Measurements from ENCODE around the gene ATP12A. TPM values are rescaled to one million over a fixed set of nuclear protein-coding genes. Genes with fewer than 3 reads are reported as not detected.

ATP12A gene
- total and polyA plus RNA-seq, 2 of the 8 experiments (the other 6 are each of a cell fraction or from before 2014, with no cell fraction given) = 0.80 to 1.3 TPM

DNA sequence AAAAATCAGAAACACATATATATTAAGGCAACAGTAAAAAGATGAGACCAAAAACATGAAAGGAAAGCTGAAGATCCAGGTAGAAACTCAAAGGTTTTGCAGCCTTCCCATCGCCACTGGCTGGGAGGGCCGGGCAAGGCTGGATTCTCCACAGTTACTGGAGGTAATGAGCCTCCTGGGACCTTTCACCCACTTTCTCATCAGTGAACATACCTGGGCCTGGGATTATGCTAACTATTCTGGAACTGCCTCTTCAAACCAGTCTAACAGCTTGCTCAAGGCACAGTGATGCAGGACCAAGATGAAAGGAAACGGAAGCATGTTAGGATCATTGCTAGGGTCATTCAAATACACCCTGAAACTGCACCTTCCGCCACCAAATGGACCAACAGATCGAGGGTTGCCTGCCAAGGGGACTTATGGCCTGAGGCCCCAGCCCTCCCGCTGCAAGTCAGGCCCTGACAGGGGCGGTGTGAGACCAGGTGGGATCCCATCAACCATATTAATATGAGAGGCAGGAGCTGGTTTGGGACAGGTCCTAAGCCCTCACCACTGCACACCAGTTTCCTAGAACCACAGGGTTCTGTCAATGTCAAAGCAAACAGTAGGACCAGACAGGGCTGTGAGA is 28.4 kb upstream of the ATP12A start:
- H2BK20ac ChIP-seq (ENCODE audit: low read length) = no peak overlapping the region
- H3K14ac ChIP-seq (ENCODE audit: insufficient read length) = no peak overlapping the region
- no peaks in the 10 kb centered on the region for H3K9me3 ChIP-seq (ENCODE audit: insufficient read depth in 2 of 2, low read depth in 1 of 2, low read length in 1 of 2)
- no peak overlapping the region for H4K91ac ChIP-seq (replicated peaks; ENCODE audit: insufficient read length, low read length)
- no peak overlapping the region for H3K4ac ChIP-seq (replicated peaks; ENCODE audit: insufficient read length, low read depth, low read length)
- DNase-seq (ENCODE audit: low read depth in 1 of 2, low spot score in 2 of 2) = no peak
- no peak overlapping the region for H2BK15ac ChIP-seq (ENCODE audit: low read length)
- H3K4me2 ChIP-seq (ENCODE audit: insufficient read depth in 1 of 2, low read depth in 2 of 2, low read length in 2 of 2) = no peak overlapping the region
- H3K27ac ChIP-seq (ENCODE audit: low read depth, low read length) = no peak overlapping the region
- FAIRE-seq = no peak
- H3K79me1 ChIP-seq (ENCODE audit: low read depth, low read length) = no peaks in the 10 kb centered on the region
- H3K18ac ChIP-seq (ENCODE audit: extremely low read depth, low read length) = no peak overlapping the region
- ChIA-PET CTCF (ENCODE audit: partially characterized antibody) (interaction anchor here (1.1 kb wide), 1 partner anchor 24 kb away, joined by 4 read pairs; no protein-coding TSS in a partner anchor), POLR2A (ENCODE audit: partially characterized antibody) (no interaction called here)
- no peaks in the 10 kb centered on the region for H3K27me3 ChIP-seq (replicated peaks in 1 of 4; ENCODE audit: control insufficient read depth in 3 of 4, extremely low read depth in 1 of 4, insufficient read depth in 3 of 4, low read length in 3 of 4)
- no peaks in the 10 kb centered on the region for H3K23me2 ChIP-seq (ENCODE audit: low read depth, low read length)
- peaks cover 0 to 4% (median 3%) of the 10 kb centered on the region in 4 experiments; a peak in 3 of 7 replicates for H3K4me1 ChIP-seq (replicated peaks in 1 of 4; ENCODE audit: control insufficient read depth in 3 of 4, insufficient read depth in 4 of 4, low read length in 3 of 4)
- H2AK5ac ChIP-seq (ENCODE audit: low read depth, low read length) = no peak overlapping the region
- no peak overlapping the region; the same call in 1 of the 2 replicates for H4K8ac ChIP-seq (ENCODE audit: extremely low read depth, insufficient read depth, low read length)
- no peak overlapping the region for H2BK5ac ChIP-seq (ENCODE audit: low read depth, low read length)
- 87% methylated on average over 7 of the region's 7 CpGs; no CpG with 5 or more reads in 1 of the 2 experiments for WGBS, 2 experiments (ENCODE audit: extremely low coverage in 1 of 2, insufficient coverage in 1 of 2, insufficient read length in 1 of 2, insufficient replicate concordance in 2 of 2, low coverage in 1 of 2, low lambda C conversion rate in 2 of 2, missing lambda C conversion rate in 1 of 2)
- TF ChIP-seq, protein P1, sequence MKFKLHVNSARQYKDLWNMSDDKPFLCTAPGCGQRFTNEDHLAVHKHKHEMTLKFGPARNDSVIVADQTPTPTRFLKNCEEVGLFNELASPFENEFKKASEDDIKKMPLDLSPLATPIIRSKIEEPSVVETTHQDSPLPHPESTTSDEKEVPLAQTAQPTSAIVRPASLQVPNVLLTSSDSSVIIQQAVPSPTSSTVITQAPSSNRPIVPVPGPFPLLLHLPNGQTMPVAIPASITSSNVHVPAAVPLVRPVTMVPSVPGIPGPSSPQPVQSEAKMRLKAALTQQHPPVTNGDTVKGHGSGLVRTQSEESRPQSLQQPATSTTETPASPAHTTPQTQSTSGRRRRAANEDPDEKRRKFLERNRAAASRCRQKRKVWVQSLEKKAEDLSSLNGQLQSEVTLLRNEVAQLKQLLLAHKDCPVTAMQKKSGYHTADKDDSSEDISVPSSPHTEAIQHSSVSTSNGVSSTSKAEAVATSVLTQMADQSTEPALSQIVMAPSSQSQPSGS (IDR thresholded peaks at IDR 0.05; ENCODE audit: low read length) = no peak
- TF ChIP-seq EGR1 (IDR thresholded peaks at IDR 0.05; ENCODE audit: borderline replicate concordance, low read depth, low read length) = no peak
- no peak for TF ChIP-seq CBX5 (IDR thresholded peaks at IDR 0.05; ENCODE audit: low read depth, low read length)
- H2AFZ ChIP-seq (ENCODE audit: low read length) = no peak overlapping the region
- H3K9ac ChIP-seq (replicated peaks in 1 of 4; ENCODE audit: extremely low read depth in 1 of 4, low read depth in 3 of 4, low read length in 3 of 4) = no peak overlapping the region
- H4K5ac ChIP-seq (ENCODE audit: insufficient read length, low read depth, low read length) = no peak overlapping the region
- H3K4me3 ChIP-seq (ENCODE audit: extremely low read depth in 1 of 4, insufficient read depth in 2 of 4, low read depth in 3 of 4, low read length in 4 of 4) = no peak overlapping the region
- no peak overlapping the region for H2BK12ac ChIP-seq (ENCODE audit: low read depth, low read length)
- H3K23ac ChIP-seq (ENCODE audit: insufficient read length) = no peak overlapping the region
- no peak overlapping the region for H3K56ac ChIP-seq (replicated peaks; ENCODE audit: insufficient read length, low read depth, low read length)
- no peak overlapping the region for H2BK120ac ChIP-seq (replicated peaks; ENCODE audit: low read depth, low read length)
- no peaks in the 10 kb centered on the region for H3K36me3 ChIP-seq (ENCODE audit: control insufficient read depth in 2 of 4, insufficient read depth in 4 of 4, low read length in 3 of 4)
- H4K20me1 ChIP-seq (replicated peaks in 1 of 2; ENCODE audit: control insufficient read depth in 1 of 2, insufficient read depth in 2 of 2, low read length in 2 of 2) = no peaks in the 10 kb centered on the region
- no peaks in the 10 kb centered on the region for H3K79me2 ChIP-seq (ENCODE audit: control insufficient read depth in 1 of 2, insufficient read depth in 2 of 2, low read length in 2 of 2)

All from H1 (cell line).